A549 (cell line): ENCODE results near the gene SLIT1. TPM values are rescaled to one million over a fixed set of nuclear protein-coding genes. Genes with fewer than 3 reads are reported as not detected.

Source experiments
- ATAC-seq, 2 experiments: fragments of 200-7000 bp in 1 of 2; fragments of >200 bp in 1 of 2; cut with Nextera tagmentation in 1 of 2; cut with Tn5 transposase in 1 of 2; 3 replicates each; pipeline versions ENCODE4 v1.8.0 to v1.9.1; 2018 to 2020; ENCODE audit warnings: mild to moderate bottlenecking in 1 of 2, moderate library complexity in 1 of 2
- CTCF ChIA-PET: fragments of 300-600 bp; sonication (Branson Sonifier 250); formaldehyde crosslinking; extraction: SDS; loops from one replicate; lab custom pipeline; 2021; ENCODE audit warnings: antibody characterized with exemption, inconsistent platforms; lab: Yijun Ruan, JAX
- POLR2A ChIA-PET: fragments of 350-600 bp; formaldehyde crosslinking; extraction: SDS; loops from one replicate; lab custom pipeline; 2021; ENCODE audit warnings: antibody characterized with exemption, inconsistent platforms; lab: Yijun Ruan, JAX
- DNase-seq, 2 experiments: peaks; one replicate each; pipeline versions ENCODE4 v3.0.0 to v3.0.0-alpha.2; 2011 to 2016; ENCODE audit warnings: low read depth in 1 of 2, low spot score in 1 of 2
- FAIRE-seq: peaks from 2 replicates; lab custom pipeline; 2011; peaks lifted over from hg19 to GRCh38; lab: Jason Lieb, UNC
- H3K27ac ChIP-seq, 2 experiments: fragments of >200 bp; sonication (Bioruptor Twin); formaldehyde crosslinking; 3 replicates each; pipeline ENCODE4 v1.5.1; 2016 to 2017
- H3K4me1 ChIP-seq: fragments of >200 bp; sonication (Bioruptor Twin); formaldehyde crosslinking; 3 replicates; pipeline ENCODE4 v1.6.1; 2016
- H3K4me2 ChIP-seq: fragments of >200 bp; sonication (Bioruptor Twin); formaldehyde crosslinking; 3 replicates; pipeline ENCODE4 v1.6.1; 2016
- H3K4me3 ChIP-seq: fragments of >200 bp; sonication (Bioruptor Twin); formaldehyde crosslinking; 3 replicates; pipeline ENCODE4 v1.5.1; 2016
- H3K9me3 ChIP-seq: fragments of >200 bp; sonication (Bioruptor Twin); formaldehyde crosslinking; 3 replicates; pipeline ENCODE4 v1.6.1; 2016
- BHLHE40 ChIP-seq: IDR thresholded peaks from 2 replicates; pipeline ENCODE4 v1.6.1; 2012; ENCODE audit warnings: low read depth, low read length, inconsistent platforms
- CBX2 ChIP-seq: fragments of 200-600 bp; sonication (generic); IDR thresholded peaks from 2 replicates; pipeline ENCODE4 v1.6.1; 2016; ENCODE audit warnings: low read depth, mild to moderate bottlenecking, borderline replicate concordance
- CHD2 ChIP-seq: fragments of 150-350 bp; IDR thresholded peaks from 2 replicates; pipeline ENCODE4 v1.6.1; 2014; ENCODE audit warnings: low read length; ENCODE audit not compliant: partially characterized antibody
- EP300 ChIP-seq, 2 experiments: fragments of >200 bp; sonication (Bioruptor Twin); formaldehyde crosslinking; IDR thresholded peaks; 2 replicates in 1 of 2; 3 replicates in 1 of 2; pipeline ENCODE4 v1.6.1; 2016 to 2017
- ESRRA ChIP-seq: fragments of 150-350 bp; IDR thresholded peaks from 2 replicates; pipeline ENCODE4 v1.6.1; 2014; ENCODE audit warnings: mild to moderate bottlenecking, low read length, borderline replicate concordance
- FOSL2 ChIP-seq, 2 experiments: fragments of 450-650 bp in 1 of 2; fragments of >200 bp in 1 of 2; sonication (Bioruptor Twin) in 1 of 2; formaldehyde crosslinking; IDR thresholded peaks; 2 replicates each; pipeline versions ENCODE4 v1.5.0 to v1.6.1; 2016 to 2020; ENCODE audit warnings: mild to moderate bottlenecking in 1 of 2, moderate library complexity in 1 of 2
- HOXB5 ChIP-seq: fragments of 250-450 bp; sonication (Bioruptor Pico); IDR thresholded peaks from 2 replicates; pipeline ENCODE4 v1.5.0; 2020; ENCODE audit warnings: mild to moderate bottlenecking, moderate library complexity
- KDM1A ChIP-seq: fragments of 200-600 bp; sonication (generic); IDR thresholded peaks from 2 replicates; pipeline ENCODE4 v1.6.1; 2016; ENCODE audit warnings: low read depth, mild to moderate bottlenecking
- MAZ ChIP-seq: fragments of 150-350 bp; IDR thresholded peaks from 2 replicates; pipeline ENCODE4 v1.6.1; 2014; ENCODE audit warnings: antibody characterized with exemption, low read depth, low read length, borderline replicate concordance
- PHF8 ChIP-seq: fragments of 200-600 bp; sonication (generic); IDR thresholded peaks from 2 replicates; pipeline ENCODE4 v1.6.1; 2016; ENCODE audit warnings: low read depth, mild to moderate bottlenecking, antibody characterized with exemption, moderate library complexity, borderline replicate concordance
- RAD21 ChIP-seq, 2 experiments: fragments of >200 bp in 1 of 2; sonication (Bioruptor Twin) in 1 of 2; formaldehyde crosslinking in 1 of 2; IDR thresholded peaks in 1 of 2; conservative IDR thresholded peaks in 1 of 2; 2 replicates in 1 of 2; 3 replicates in 1 of 2; pipeline ENCODE4 v1.6.1; 2012 to 2018; ENCODE audit warnings: inconsistent platforms in 1 of 2
- RARB ChIP-seq: fragments of 250-450 bp; sonication (Bioruptor Pico); IDR thresholded peaks from 2 replicates; pipeline ENCODE4 v1.8.0; 2021; ENCODE audit warnings: mild to moderate bottlenecking, moderate library complexity
- ZSCAN20 ChIP-seq: fragments of 250-450 bp; sonication (Bioruptor Pico); IDR thresholded peaks from 2 replicates; pipeline ENCODE4 v1.8.0; 2022; ENCODE audit warnings: mild to moderate bottlenecking, moderate library complexity
- WGBS: methylation state at CpG from one replicate; pipeline ENCODE4 v1.1.6; 2017; ENCODE audit errors: missing lambda C conversion rate; 5-methylcytosine and 5-hydroxymethylcytosine counted together
- polyA plus RNA-seq, 4 experiments: library from polyadenylated mRNA; depleted of rRNA in 3 of 4; stranded (reverse); fragments of >200 nt; fragmentation: RNase III in 1 of 4; extraction: RNeasy Plus Mini Kit Qiagen cat#74134 plus additional on column Dnase treatment in 1 of 4; gene quantifications; 2 replicates in 3 of 4; 3 replicates in 1 of 4; pipeline ENCODE4 v1.2.3, GENCODE V29; 2011 to 2017
- TF ChIP-seq, protein P1 (sequence below): fragments of >200 bp; sonication (Bioruptor Twin); formaldehyde crosslinking; IDR thresholded peaks from 3 replicates; pipeline ENCODE4 v1.5.1; 2016
- TF ChIP-seq, protein P2 (sequence below): fragments of 450-650 bp; IDR thresholded peaks from 2 replicates; pipeline ENCODE4 v1.6.1; 2014; ENCODE audit warnings: antibody characterized with exemption
- TF ChIP-seq, protein P3 (sequence below): IDR thresholded peaks from 2 replicates; pipeline ENCODE4 v1.6.1; 2012; ENCODE audit warnings: low read depth, borderline replicate concordance
- TF ChIP-seq, protein P4 (sequence below): fragments of 150-350 bp; IDR thresholded peaks from 2 replicates; pipeline ENCODE4 v1.6.1; 2014; ENCODE audit warnings: low read depth, mild to moderate bottlenecking, low read length
- TF ChIP-seq, protein P5 (sequence below): fragments of 250-450 bp; sonication (Bioruptor Pico); IDR thresholded peaks from 2 replicates; pipeline ENCODE4 v1.5.0; 2020; ENCODE audit warnings: low read depth, mild to moderate bottlenecking, moderate library complexity

The SLIT1 gene
- polyA plus RNA-seq, 2 of the 4 experiments (the other 2 are of a cell fraction), result 0.05 to 0.09 TPM

DNA sequence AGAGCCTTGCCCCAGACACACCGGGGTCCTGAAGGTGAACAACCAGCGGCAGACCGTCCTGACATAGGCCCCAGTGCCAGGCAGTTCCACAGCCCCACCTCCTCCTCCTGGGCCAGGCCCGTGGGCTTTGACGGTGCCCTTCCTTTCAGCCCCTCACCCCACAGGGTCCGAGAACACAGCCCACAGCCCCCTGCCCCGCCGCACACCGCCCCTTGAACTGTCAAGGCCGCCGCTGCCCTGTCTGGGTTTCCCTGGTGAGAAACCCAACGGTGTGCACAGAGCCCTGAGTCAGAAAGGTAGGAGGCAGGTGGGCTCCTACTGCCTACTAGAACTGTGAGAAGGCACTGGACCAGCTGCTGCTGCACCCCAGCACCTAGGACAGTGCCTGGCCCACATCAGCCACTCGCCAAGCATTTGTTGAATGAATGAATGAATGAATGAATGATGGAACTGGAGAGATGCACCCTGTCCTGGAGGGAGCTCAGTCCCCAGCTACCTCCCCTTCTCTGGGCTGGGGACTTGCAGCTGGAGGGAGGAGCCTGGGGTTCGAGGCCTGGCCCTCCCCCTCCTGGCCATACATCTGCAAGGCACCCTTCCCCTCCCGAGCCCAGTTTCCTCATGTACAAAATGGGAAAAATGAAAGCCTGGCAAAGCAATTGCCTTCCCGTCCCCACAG is 117.9 kb downstream of the SLIT1 start:
- no peak overlapping the region for H3K4me2 ChIP-seq
- 54% methylated on average over 8 of the region's 16 CpGs for WGBS
- H3K9me3 ChIP-seq, result no peaks in the 10 kb centered on the region; the same call in 2 of the 3 replicates
- ChIA-PET POLR2A (no interaction called here), CTCF (interaction anchor here (0.6 to 25.5 kb wide), 6 partner anchors 8 to 211 kb away, joined by 3 to 779 read pairs (median 7); no protein-coding TSS in a partner anchor)
- FAIRE-seq, result no peak
- peak overlapping the region; percentile 66 to 78; a peak in 3 of 6 replicates for H3K27ac ChIP-seq
- no peak overlapping the region for H3K4me3 ChIP-seq
- H3K4me1 ChIP-seq, result peaks cover 42% of the 10 kb centered on the region
- no peak for ATAC-seq
- no peak for TF ChIP-seq FOSL2 (IDR thresholded peaks at IDR 0.05)
- TF ChIP-seq FOSL2 (CRISPR knock-in tag; IDR thresholded peaks at IDR 0.05), result no peak
- no peak for TF ChIP-seq RARB (CRISPR knock-in tag)
- TF ChIP-seq, protein P1, sequence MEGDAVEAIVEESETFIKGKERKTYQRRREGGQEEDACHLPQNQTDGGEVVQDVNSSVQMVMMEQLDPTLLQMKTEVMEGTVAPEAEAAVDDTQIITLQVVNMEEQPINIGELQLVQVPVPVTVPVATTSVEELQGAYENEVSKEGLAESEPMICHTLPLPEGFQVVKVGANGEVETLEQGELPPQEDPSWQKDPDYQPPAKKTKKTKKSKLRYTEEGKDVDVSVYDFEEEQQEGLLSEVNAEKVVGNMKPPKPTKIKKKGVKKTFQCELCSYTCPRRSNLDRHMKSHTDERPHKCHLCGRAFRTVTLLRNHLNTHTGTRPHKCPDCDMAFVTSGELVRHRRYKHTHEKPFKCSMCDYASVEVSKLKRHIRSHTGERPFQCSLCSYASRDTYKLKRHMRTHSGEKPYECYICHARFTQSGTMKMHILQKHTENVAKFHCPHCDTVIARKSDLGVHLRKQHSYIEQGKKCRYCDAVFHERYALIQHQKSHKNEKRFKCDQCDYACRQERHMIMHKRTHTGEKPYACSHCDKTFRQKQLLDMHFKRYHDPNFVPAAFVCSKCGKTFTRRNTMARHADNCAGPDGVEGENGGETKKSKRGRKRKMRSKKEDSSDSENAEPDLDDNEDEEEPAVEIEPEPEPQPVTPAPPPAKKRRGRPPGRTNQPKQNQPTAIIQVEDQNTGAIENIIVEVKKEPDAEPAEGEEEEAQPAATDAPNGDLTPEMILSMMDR, result no peak
- peak in 1 of 2 experiments; percentile 26 for DNase-seq

DNA sequence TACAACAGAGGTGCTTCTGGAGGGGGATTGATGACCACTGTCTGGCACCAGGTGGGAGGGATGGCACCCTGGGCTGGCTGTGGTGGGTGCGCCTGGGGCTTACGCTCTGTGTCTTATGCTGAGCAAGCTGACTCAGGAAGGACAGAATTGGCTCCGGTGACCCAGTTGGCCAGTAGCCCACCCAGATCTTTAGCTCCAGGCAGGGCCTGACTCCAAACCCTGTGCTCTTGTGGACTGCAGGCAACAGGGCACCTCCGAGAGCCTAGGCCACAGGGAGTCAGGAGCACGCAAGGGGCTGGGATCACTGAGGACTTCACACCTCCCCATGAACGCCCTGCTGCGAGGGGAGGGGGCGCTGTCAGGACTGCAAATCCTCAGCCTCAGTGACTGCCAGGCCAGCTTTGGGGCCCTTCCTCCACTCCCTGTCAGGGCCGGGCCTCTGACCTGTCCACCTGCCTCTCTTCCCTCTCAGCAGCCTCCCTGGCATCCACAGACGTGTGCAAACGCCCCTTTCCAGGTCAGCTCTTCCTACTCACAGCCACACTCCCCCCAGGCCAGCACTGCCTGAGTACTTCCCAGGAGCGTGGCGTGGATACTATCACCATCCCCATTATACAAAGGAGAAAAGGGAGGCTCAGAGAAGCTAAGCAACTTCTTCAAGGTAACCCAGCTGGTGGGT is 118.7 kb downstream of the SLIT1 start:
- FAIRE-seq, result no peak
- ATAC-seq, result no peak
- ChIA-PET CTCF (interaction anchor here (1.2 to 25.5 kb wide), 5 partner anchors 9 to 168 kb away, joined by 3 to 779 read pairs (median 11); no protein-coding TSS in a partner anchor), POLR2A (no interaction called here)
- H3K27ac ChIP-seq, result peak overlapping the region in 1 of 2 experiments; percentile 22; a peak in 2 of 6 replicates
- no peak for DNase-seq
- H3K4me2 ChIP-seq, result no peak overlapping the region
- H3K4me1 ChIP-seq, result peaks cover 42% of the 10 kb centered on the region
- no peak overlapping the region for H3K4me3 ChIP-seq
- TF ChIP-seq ESRRA (no peak), PHF8 (no peak), CBX2 (no peak), FOSL2 (IDR thresholded peaks at IDR 0.05) (no peak), FOSL2 (CRISPR knock-in tag; IDR thresholded peaks at IDR 0.05) (no peak), MAZ (no peak), CHD2 (no peak), BHLHE40 (no peak), KDM1A (no peak), ZSCAN20 (CRISPR knock-in tag) (no peak), EP300 (IDR thresholded peaks at IDR 0.05) (no peak), HOXB5 (no peak), RAD21 (conservative IDR thresholded peaks at IDR 0.05 in 1 of 2, IDR thresholded peaks at IDR 0.05 in 1 of 2) (no peak)
- TF ChIP-seq, protein P2, sequence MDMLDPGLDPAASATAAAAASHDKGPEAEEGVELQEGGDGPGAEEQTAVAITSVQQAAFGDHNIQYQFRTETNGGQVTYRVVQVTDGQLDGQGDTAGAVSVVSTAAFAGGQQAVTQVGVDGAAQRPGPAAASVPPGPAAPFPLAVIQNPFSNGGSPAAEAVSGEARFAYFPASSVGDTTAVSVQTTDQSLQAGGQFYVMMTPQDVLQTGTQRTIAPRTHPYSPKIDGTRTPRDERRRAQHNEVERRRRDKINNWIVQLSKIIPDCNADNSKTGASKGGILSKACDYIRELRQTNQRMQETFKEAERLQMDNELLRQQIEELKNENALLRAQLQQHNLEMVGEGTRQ, result no peak
- TF ChIP-seq, protein P3, sequence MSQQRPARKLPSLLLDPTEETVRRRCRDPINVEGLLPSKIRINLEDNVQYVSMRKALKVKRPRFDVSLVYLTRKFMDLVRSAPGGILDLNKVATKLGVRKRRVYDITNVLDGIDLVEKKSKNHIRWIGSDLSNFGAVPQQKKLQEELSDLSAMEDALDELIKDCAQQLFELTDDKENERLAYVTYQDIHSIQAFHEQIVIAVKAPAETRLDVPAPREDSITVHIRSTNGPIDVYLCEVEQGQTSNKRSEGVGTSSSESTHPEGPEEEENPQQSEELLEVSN, result no peak
- TF ChIP-seq, protein P4, sequence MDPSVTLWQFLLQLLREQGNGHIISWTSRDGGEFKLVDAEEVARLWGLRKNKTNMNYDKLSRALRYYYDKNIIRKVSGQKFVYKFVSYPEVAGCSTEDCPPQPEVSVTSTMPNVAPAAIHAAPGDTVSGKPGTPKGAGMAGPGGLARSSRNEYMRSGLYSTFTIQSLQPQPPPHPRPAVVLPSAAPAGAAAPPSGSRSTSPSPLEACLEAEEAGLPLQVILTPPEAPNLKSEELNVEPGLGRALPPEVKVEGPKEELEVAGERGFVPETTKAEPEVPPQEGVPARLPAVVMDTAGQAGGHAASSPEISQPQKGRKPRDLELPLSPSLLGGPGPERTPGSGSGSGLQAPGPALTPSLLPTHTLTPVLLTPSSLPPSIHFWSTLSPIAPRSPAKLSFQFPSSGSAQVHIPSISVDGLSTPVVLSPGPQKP, result no peak
- TF ChIP-seq, protein P5, sequence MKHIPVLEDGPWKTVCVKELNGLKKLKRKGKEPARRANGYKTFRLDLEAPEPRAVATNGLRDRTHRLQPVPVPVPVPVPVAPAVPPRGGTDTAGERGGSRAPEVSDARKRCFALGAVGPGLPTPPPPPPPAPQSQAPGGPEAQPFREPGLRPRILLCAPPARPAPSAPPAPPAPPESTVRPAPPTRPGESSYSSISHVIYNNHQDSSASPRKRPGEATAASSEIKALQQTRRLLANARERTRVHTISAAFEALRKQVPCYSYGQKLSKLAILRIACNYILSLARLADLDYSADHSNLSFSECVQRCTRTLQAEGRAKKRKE (CRISPR knock-in tag), result no peak
- no peaks in the 10 kb centered on the region; the same call in 2 of the 3 replicates for H3K9me3 ChIP-seq
- 70% methylated on average over 13 of the region's 13 CpGs for WGBS
